ENCODE measurements around the gene TACR2.

GRCh38 chr10:69417542-69417941 is 824 bp upstream of the TACR2 start:
- no peak for TF ChIP-seq MAX (IDR thresholded peaks at IDR 0.05; ENCODE audit: insufficient read depth, insufficient read length)
- no peak for TF ChIP-seq EZH2 (IDR thresholded peaks at IDR 0.05; ENCODE audit: borderline replicate concordance, low read depth, low read length, severe bottlenecking)
- TF ChIP-seq CTCF (IDR thresholded peaks at IDR 0.05; ENCODE audit: extremely low read depth in 1 of 2, insufficient read depth in 1 of 2, low read depth in 1 of 2, low read length in 2 of 2), result no peak
- TF ChIP-seq JUN (IDR thresholded peaks at IDR 0.05; ENCODE audit: borderline replicate concordance, insufficient read depth, insufficient read length, low read depth), result no peak

All from endothelial cell of umbilical vein (primary cell).